HepG2 (cell line): ENCODE data around the gene RBBP8NL. TPM values are rescaled to one million over a fixed set of nuclear protein-coding genes. Genes with fewer than 3 reads are reported as not detected.
A peak's percentile ranks its signal among the peaks of the same experiment; 100 is the strongest.

Experiments used
- ATAC-seq: fragments of 200-7000 bp; cut with Tn5 transposase; 3 replicates; pipeline ENCODE4 v1.9.1; 2020; ENCODE audit warnings: mild to moderate bottlenecking, moderate library complexity
- BruUV-seq: library from RNA; stranded (reverse); fragments of 400-500 nt; replicated peaks from 2 replicates; lab custom pipeline; 2021; lab: Mats Ljungman, UMichigan
- CTCF ChIA-PET: fragments of 300-600 bp; formaldehyde crosslinking; extraction: SDS; loops from one replicate; lab custom pipeline; 2021; ENCODE audit warnings: low total read pairs, inconsistent platforms, low intra/inter-chr PET ratio; lab: Yijun Ruan, JAX
- POLR2A ChIA-PET: fragments of 350-600 bp; sonication (Branson Sonifier 250); formaldehyde crosslinking; loops from one replicate; lab custom pipeline; 2020; ENCODE audit warnings: antibody characterized with exemption, inconsistent platforms; lab: Yijun Ruan, JAX
- DNase-seq: peaks from one replicate; pipeline ENCODE4 v3.0.0-alpha.2; 2015; ENCODE audit warnings: low spot score
- FAIRE-seq: peaks from 3 replicates; lab custom pipeline; 2011; peaks lifted over from hg19 to GRCh38; lab: Jason Lieb, UNC
- H2AFZ ChIP-seq: one replicate; pipeline ENCODE4 v1.6.1; 2011; ENCODE audit warnings: low read length, inconsistent platforms
- H3K27ac ChIP-seq: fragments of 300-600 bp; 3 replicates; pipeline ENCODE4 v1.8.0; 2011; ENCODE audit warnings: mixed run types, mild to moderate bottlenecking, mixed read lengths, low read length, inconsistent platforms; ENCODE audit not compliant: insufficient read depth; ENCODE audit errors: extremely low read length
- H3K27me3 ChIP-seq, 2 experiments: fragments of 200-600 bp in 1 of 2; 2 replicates in 1 of 2; 3 replicates in 1 of 2; pipeline versions ENCODE4 v1.6.0 to v1.8.0; 2011; ENCODE audit warnings: low read length in 2 of 2, mild to moderate bottlenecking in 2 of 2, moderate library complexity in 2 of 2, inconsistent platforms in 1 of 2; ENCODE audit not compliant: insufficient read depth in 2 of 2, control insufficient read depth in 1 of 2
- H3K36me3 ChIP-seq, 2 experiments: fragments of 200-600 bp in 1 of 2; replicated peaks in 1 of 2; 2 replicates in 1 of 2; 3 replicates in 1 of 2; pipeline versions ENCODE4 v1.5.1 to v1.8.0; 2011; ENCODE audit warnings: low read length in 2 of 2, inconsistent platforms in 1 of 2; ENCODE audit not compliant: insufficient read depth in 2 of 2, control insufficient read depth in 1 of 2
- H3K4me1 ChIP-seq: 2 replicates; pipeline ENCODE4 v1.5.1; 2012; ENCODE audit warnings: low read length, inconsistent platforms; ENCODE audit not compliant: insufficient read depth
- H3K4me2 ChIP-seq: 2 replicates; pipeline ENCODE4 v1.6.0; 2011; ENCODE audit warnings: low read depth, low read length, inconsistent platforms
- H3K4me3 ChIP-seq, 3 experiments: fragments of 200-600 bp in 1 of 3; sonication (generic), shearing (Covaris generic) in 1 of 3; replicated peaks in 1 of 3; 2 replicates each; pipeline ENCODE4 v1.5.1; 2011 to 2016; ENCODE audit warnings: low read length in 3 of 3, inconsistent platforms in 2 of 3, low read depth in 2 of 3, mild to moderate bottlenecking in 2 of 3, control low read depth in 1 of 3, mixed read lengths in 1 of 3; ENCODE audit not compliant: insufficient read depth in 1 of 3
- H3K79me2 ChIP-seq: one replicate; pipeline ENCODE4 v1.6.1; 2011; ENCODE audit warnings: low read length, inconsistent platforms; ENCODE audit not compliant: insufficient read depth
- H3K9ac ChIP-seq: 2 replicates; pipeline ENCODE4 v1.6.0; 2011; ENCODE audit warnings: mild to moderate bottlenecking, low read depth, low read length, inconsistent platforms; ENCODE audit not compliant: insufficient read depth
- H3K9me3 ChIP-seq: 2 replicates; pipeline ENCODE4 v1.5.1; 2012; ENCODE audit warnings: mild to moderate bottlenecking, low read length
- H4K20me1 ChIP-seq: 2 replicates; pipeline ENCODE4 v1.6.0; 2011; ENCODE audit warnings: inconsistent platforms, mild to moderate bottlenecking, low read length, moderate library complexity; ENCODE audit not compliant: insufficient read depth
- EZH2 ChIP-seq: conservative IDR thresholded peaks from 2 replicates; pipeline ENCODE4 v1.6.1; 2012; ENCODE audit warnings: mild to moderate bottlenecking, low read depth, low read length, moderate library complexity
- GTF3A ChIP-seq: sonication (generic); formaldehyde crosslinking; conservative IDR thresholded peaks from 2 replicates; pipeline ENCODE4 v1.4.0; 2020; ENCODE audit warnings: mild to moderate bottlenecking, missing genetic modification reagents
- ZNF143 ChIP-seq: sonication (generic); formaldehyde crosslinking; IDR thresholded peaks from 2 replicates; pipeline ENCODE4 v1.4.0; 2020; ENCODE audit warnings: missing genetic modification reagents
- ZNF768 ChIP-seq: sonication (generic); formaldehyde crosslinking; IDR thresholded peaks from 2 replicates; pipeline ENCODE4 v1.4.0; 2020; ENCODE audit warnings: missing genetic modification reagents
- WGBS: methylation state at CpG from one replicate; pipeline ENCODE4 v1.1.6; 2017; ENCODE audit warnings: low lambda C conversion rate; 5-methylcytosine and 5-hydroxymethylcytosine counted together
- in situ Hi-C: cut with HindIII; loops from 2 replicates; pipeline ENCODE4 v1.10.0; 2017; ENCODE audit warnings: low pct_unique_long_range_greater_than_20kb; ENCODE audit not compliant: extremely low pct_ligation_motif_present
- intact Hi-C: fragments of 100-400 bp; cut with micrococcal nuclease; formaldehyde crosslinking; loops from one replicate; pipeline ENCODE4 v1.10.0; 2022; ENCODE audit not compliant: unreplicated experiment
- polyA plus RNA-seq, 8 experiments: library from polyadenylated mRNA; depleted of rRNA in 3 of 8; stranded (reverse) in 7 of 8; unstranded in 1 of 8; fragments of >200 nt; fragmentation: Illumina TruSeq in 4 of 8; extraction: Trizol in 4 of 8; gene quantifications; 2 replicates each; pipeline versions ENCODE4 v1.2.1 to v1.2.3, GENCODE V29; 2011 to 2016; ENCODE audit warnings: low read depth in 4 of 8, missing spikeins in 1 of 8, mixed read lengths in 1 of 8; ENCODE audit not compliant: insufficient read depth in 1 of 8
- total RNA-seq, 5 experiments: library from RNA; depleted of rRNA; stranded (reverse); fragments of >200 nt; fragmentation: Illumina TruSeq; extraction: Trizol; gene quantifications; 2 replicates each; pipeline ENCODE4 v1.2.3, GENCODE V29; 2016; ENCODE audit warnings: low read depth in 1 of 5
- TF ChIP-seq, protein P1 (sequence below): sonication (generic); formaldehyde crosslinking; IDR thresholded peaks from 2 replicates; pipeline ENCODE4 v1.4.0; 2020; ENCODE audit warnings: missing genetic modification reagents
- TF ChIP-seq, protein P2 (sequence below): sonication (generic); formaldehyde crosslinking; IDR thresholded peaks from 2 replicates; pipeline ENCODE4 v1.5.1; 2020; ENCODE audit warnings: mild to moderate bottlenecking, missing genetic modification reagents, moderate library complexity
- TF ChIP-seq, protein P3 (sequence below): sonication (generic); formaldehyde crosslinking; IDR thresholded peaks from 2 replicates; pipeline ENCODE4 v1.4.0; 2020; ENCODE audit warnings: missing genetic modification reagents, borderline replicate concordance

Gene RBBP8NL
- total and polyA plus RNA-seq, 2 of the 13 experiments (the other 11 are each of a cell fraction or from before 2014, with no cell fraction given) = 0.69 to 0.86 TPM

DNA sequence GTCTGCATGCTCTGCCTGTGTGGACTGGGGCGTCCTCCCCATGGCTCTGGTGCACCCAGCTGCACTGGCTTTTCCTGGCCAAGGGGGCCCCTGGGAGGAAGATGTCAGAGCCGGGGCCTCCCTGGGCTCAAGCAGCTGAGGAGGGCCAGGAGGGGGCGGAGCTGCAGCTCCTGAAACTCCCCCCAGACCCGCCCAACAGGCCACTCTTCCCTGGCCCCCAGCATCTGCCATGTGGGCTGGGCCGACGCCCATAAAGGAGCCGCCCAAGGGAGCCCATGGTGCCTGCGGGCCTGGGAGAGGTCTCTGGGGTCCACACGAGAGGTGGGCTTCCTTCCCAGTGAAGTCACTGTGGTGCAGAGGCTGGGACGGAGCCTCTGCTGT is 4.0 kb downstream of the RBBP8NL start:
- BruUV-seq = no TSS peak

DNA sequence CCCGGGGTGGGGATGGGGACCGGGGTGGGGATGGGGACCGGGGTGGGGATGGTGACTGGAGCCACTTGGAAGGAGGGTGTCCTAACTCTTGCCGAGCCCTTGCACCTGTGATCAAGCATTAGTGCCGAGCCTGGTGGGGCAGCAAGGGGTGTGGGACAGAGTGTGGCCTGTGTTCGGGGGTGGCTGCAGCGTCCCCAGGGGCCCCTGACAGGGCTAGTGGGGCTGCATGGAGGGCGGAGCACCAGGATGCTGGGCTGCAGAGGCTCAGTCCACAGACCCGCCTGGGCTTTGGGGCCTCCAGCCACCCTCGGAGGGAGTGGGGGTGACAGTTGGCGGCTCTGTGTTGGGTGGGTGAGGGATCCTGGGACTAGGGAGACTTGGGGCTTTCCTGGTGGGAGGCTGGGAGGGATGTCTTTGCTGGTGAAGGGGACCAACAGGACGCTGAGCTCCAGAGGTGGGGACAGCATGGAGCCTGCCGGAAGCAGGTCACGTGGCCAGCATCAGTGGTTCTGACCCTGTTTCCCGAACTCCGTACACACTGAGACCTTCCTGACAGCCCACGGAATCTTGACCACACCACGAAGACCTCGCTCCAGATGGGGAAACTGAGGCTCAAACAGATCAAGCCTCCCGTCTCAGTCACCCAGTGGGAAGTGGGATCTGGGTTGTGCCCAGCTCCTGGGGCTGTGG is 4.6 kb downstream of the RBBP8NL start:
- ChIA-PET CTCF (no interaction called here), POLR2A (interaction anchor here (1.0 kb wide), 1 partner anchor 11 kb away, joined by 3 read pairs; no protein-coding TSS in a partner anchor)
- TF ChIP-seq ZNF143 (CRISPR knock-in tag) (no peak), EZH2 (peak; percentile 67; the same call in 1 of the 2 replicates), ZNF768 (CRISPR knock-in tag) (peak; percentile 4; the same call in 1 of the 2 replicates), GTF3A (no peak)
- TF ChIP-seq, protein P1, sequence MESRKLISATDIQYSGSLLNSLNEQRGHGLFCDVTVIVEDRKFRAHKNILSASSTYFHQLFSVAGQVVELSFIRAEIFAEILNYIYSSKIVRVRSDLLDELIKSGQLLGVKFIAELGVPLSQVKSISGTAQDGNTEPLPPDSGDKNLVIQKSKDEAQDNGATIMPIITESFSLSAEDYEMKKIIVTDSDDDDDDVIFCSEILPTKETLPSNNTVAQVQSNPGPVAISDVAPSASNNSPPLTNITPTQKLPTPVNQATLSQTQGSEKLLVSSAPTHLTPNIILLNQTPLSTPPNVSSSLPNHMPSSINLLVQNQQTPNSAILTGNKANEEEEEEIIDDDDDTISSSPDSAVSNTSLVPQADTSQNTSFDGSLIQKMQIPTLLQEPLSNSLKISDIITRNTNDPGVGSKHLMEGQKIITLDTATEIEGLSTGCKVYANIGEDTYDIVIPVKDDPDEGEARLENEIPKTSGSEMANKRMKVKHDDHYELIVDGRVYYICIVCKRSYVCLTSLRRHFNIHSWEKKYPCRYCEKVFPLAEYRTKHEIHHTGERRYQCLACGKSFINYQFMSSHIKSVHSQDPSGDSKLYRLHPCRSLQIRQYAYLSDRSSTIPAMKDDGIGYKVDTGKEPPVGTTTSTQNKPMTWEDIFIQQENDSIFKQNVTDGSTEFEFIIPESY (CRISPR knock-in tag) = no peak
- TF ChIP-seq, protein P2, sequence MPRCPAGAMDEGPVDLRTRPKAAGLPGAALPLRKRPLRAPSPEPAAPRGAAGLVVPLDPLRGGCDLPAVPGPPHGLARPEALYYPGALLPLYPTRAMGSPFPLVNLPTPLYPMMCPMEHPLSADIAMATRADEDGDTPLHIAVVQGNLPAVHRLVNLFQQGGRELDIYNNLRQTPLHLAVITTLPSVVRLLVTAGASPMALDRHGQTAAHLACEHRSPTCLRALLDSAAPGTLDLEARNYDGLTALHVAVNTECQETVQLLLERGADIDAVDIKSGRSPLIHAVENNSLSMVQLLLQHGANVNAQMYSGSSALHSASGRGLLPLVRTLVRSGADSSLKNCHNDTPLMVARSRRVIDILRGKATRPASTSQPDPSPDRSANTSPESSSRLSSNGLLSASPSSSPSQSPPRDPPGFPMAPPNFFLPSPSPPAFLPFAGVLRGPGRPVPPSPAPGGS (CRISPR knock-in tag) = no peak

More for the DNA sequence above, 4.0 kb downstream of the RBBP8NL start:
- no peak for FAIRE-seq
- no peaks in the 10 kb centered on the region; the same call in 1 of the 2 replicates for H4K20me1 ChIP-seq
- no peaks in the 10 kb centered on the region for H3K79me2 ChIP-seq
- no peak overlapping the region for H3K27ac ChIP-seq
- peaks cover 17% of the 10 kb centered on the region; the same call in 1 of the 2 replicates for H3K4me1 ChIP-seq
- in situ Hi-C loops = no loop called here
- no peak overlapping the region for H3K4me3 ChIP-seq
- no peaks in the 10 kb centered on the region for H3K36me3 ChIP-seq
- no peak overlapping the region for H3K9ac ChIP-seq
- H3K27me3 ChIP-seq = peaks cover 21 to 79% of the 10 kb centered on the region in 2 experiments
- no peak overlapping the region for H2AFZ ChIP-seq
- H3K9me3 ChIP-seq = no peaks in the 10 kb centered on the region
- intact Hi-C loops = no loop called here
- ChIA-PET POLR2A (interaction anchor here (1.0 kb wide), 1 partner anchor 11 kb away, joined by 3 read pairs; no protein-coding TSS in a partner anchor), CTCF (no interaction called here)
- ATAC-seq = no peak
- no peak overlapping the region for H3K4me2 ChIP-seq
- 28% methylated on average over 4 of the region's 10 CpGs for WGBS
- DNase-seq = no peak
- TF ChIP-seq, protein P3, sequence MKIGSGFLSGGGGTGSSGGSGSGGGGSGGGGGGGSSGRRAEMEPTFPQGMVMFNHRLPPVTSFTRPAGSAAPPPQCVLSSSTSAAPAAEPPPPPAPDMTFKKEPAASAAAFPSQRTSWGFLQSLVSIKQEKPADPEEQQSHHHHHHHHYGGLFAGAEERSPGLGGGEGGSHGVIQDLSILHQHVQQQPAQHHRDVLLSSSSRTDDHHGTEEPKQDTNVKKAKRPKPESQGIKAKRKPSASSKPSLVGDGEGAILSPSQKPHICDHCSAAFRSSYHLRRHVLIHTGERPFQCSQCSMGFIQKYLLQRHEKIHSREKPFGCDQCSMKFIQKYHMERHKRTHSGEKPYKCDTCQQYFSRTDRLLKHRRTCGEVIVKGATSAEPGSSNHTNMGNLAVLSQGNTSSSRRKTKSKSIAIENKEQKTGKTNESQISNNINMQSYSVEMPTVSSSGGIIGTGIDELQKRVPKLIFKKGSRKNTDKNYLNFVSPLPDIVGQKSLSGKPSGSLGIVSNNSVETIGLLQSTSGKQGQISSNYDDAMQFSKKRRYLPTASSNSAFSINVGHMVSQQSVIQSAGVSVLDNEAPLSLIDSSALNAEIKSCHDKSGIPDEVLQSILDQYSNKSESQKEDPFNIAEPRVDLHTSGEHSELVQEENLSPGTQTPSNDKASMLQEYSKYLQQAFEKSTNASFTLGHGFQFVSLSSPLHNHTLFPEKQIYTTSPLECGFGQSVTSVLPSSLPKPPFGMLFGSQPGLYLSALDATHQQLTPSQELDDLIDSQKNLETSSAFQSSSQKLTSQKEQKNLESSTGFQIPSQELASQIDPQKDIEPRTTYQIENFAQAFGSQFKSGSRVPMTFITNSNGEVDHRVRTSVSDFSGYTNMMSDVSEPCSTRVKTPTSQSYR = no peak

More for the DNA sequence above, 4.6 kb downstream of the RBBP8NL start:
- H3K4me2 ChIP-seq = no peak overlapping the region
- no peak overlapping the region for H3K4me3 ChIP-seq
- H3K9me3 ChIP-seq = no peaks in the 10 kb centered on the region
- no peak overlapping the region for H2AFZ ChIP-seq
- DNase-seq (no peak), ATAC-seq (no peak), FAIRE-seq (no peak)
- BruUV-seq = no TSS peak
- H3K27me3 ChIP-seq = peaks cover 21 to 80% of the 10 kb centered on the region in 2 experiments
- no peaks in the 10 kb centered on the region; the same call in 1 of the 2 replicates for H4K20me1 ChIP-seq
- peaks cover 17% of the 10 kb centered on the region; the same call in 1 of the 2 replicates for H3K4me1 ChIP-seq
- H3K9ac ChIP-seq = no peak overlapping the region
- in situ Hi-C loops (no loop called here), intact Hi-C loops (no loop called here)
- H3K79me2 ChIP-seq = no peaks in the 10 kb centered on the region
- H3K27ac ChIP-seq = no peak overlapping the region
- no peaks in the 10 kb centered on the region for H3K36me3 ChIP-seq
- 44% methylated on average over 20 of the region's 20 CpGs for WGBS
